T-helper 1 cell treated with Interleukin-12 subunit alpha and Interleukin-12 subunit beta and Interleukin-4 antibody, amounts not matched to agents 30 μg/mL and 1 μg/mL, for 36 hours (primary cell): ENCODE results near the gene PDRG1.
"Not testable (repeated sequence)": the region's sequence is repeated elsewhere in the genome, so short reads cannot be mapped to it uniquely, and the experiment has no call there.

Experiments
- H3K27ac Mint-ChIP-seq: one replicate; pipeline ENCODE4 v1.8.0; 2021; ENCODE audit warnings: mild to moderate bottlenecking, mixed read lengths
- H3K27me3 Mint-ChIP-seq: one replicate; pipeline ENCODE4 v1.8.0; 2021; ENCODE audit warnings: low read depth, mixed read lengths
- H3K36me3 Mint-ChIP-seq: one replicate; pipeline ENCODE4 v1.8.0; 2021; ENCODE audit warnings: low read depth, mixed read lengths
- H3K4me1 Mint-ChIP-seq: one replicate; pipeline ENCODE4 v1.8.0; 2021; ENCODE audit warnings: low read depth, mixed read lengths
- H3K4me3 Mint-ChIP-seq: one replicate; pipeline ENCODE4 v1.8.0; 2021; ENCODE audit warnings: mild to moderate bottlenecking, moderate library complexity, mixed read lengths
- H3K9me3 Mint-ChIP-seq: one replicate; pipeline ENCODE4 v1.8.0; 2021; ENCODE audit warnings: mixed read lengths

PDRG1 gene

DNA sequence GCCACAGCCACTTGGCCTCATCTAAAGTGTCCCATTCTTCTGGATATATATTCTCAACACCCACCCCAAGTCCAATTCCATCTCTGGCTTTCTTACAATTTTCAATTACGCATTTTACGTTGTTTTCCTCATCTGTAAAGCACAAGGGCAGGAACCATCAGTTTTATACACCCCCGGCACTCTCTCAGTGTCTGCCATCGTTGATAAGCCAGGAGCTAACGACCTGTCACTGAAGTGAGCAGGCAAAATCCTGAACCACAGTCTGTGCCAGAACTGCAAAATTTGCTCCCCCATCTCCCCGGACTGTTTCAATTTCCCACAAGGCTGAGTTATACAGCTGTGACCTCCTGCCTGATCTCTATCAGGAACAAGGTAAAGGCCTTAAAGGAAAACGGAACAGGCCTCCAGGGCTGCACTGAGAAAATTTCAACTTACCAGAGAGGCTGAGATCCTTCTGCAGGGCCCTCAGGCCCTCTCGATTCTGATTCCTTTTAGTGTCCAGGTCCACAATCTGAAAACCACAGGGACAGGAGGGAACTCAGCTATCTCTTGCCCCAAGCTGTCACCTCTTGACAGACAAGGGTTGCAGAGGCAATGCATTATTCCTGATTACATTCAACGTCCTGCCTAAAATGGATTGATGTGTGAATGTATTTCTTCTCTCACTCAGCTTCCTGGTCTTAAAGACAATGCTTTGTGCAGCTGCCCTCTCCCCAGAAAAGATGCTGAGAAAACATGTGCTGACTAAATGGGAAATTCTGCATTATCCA is 1.8 kb downstream of the PDRG1 start:
- Mint-ChIP-seq H3K4me1 (peaks cover 21% of the 10 kb centered on the region), H3K36me3 (peaks cover 33% of the 10 kb centered on the region), H3K4me3 (peak overlapping the region; percentile 98), H3K27ac (no peak overlapping the region), H3K27me3 (no peaks in the 10 kb centered on the region), H3K9me3 (no peaks in the 10 kb centered on the region)

DNA sequence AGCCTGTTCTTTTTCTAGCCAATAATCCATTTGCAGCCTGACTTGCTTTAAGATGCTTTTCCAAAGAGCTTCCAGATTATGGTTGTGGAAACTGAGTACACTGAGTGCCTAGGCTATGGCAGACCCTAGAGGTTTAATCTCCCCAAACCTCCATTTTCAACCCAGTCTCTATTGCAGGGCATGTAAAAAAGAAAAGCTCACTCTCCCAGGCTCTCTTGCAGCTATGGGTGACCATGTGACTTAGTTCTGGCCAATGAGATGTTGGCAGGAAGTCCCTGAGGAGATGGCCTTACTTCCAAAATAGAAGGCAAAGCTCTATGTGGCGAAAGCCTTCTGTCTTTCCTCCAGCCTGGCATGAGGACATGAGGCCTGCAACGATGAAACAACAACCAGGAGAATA is 3.8 kb downstream of the PDRG1 start:
- Mint-ChIP-seq H3K9me3 (no peaks in the 10 kb centered on the region), H3K4me1 (peaks cover 21% of the 10 kb centered on the region), H3K27ac (no peak overlapping the region), H3K36me3 (peaks cover 33% of the 10 kb centered on the region), H3K27me3 (no peaks in the 10 kb centered on the region), H3K4me3 (no peak overlapping the region)

DNA sequence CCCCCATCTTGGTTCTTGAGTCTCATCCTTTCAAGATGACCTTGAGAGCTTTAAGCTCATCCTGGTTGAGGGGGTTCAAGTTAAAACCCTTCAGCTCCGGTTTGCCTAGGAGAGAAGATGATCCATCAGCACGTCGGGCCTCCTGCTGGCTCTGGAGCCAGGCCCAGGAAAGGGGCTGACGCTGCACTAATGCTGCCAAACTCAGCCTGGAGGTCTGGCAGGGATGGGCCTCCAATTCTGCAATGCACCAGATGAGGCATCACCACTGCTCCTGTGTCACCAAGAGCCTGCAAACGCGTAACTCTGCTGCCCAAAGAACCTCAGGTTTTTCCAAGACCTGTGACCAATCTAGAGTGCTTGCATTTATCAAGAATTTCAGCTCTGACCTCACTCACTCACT is 6.1 kb downstream of the PDRG1 start:
- Mint-ChIP-seq H3K27me3 (no peaks in the 10 kb centered on the region), H3K27ac (no peak overlapping the region), H3K9me3 (no peaks in the 10 kb centered on the region), H3K36me3 (peaks cover 25% of the 10 kb centered on the region), H3K4me3 (no peak overlapping the region), H3K4me1 (peaks cover 11% of the 10 kb centered on the region)

DNA sequence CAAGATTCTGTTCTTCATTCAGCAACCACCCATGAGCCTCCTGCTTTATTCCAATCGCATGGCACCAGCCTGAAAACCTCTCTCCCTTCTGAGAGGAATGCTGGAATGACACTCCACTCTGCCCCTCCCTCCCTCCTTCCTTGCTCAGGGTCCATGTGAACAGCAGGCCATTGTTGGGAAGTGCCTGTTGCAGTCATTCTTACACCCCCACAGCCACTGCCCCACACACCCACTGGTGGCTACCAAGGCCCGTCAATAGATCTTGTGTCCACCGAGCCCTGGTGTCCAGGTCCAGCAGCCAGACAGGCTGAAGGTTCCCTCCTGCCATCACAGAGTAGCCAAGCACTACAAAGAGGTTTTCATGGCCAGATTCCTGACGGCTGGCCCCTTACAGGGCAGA is 6.5 kb downstream of the PDRG1 start:
- Mint-ChIP-seq H3K4me1 (peaks cover 8% of the 10 kb centered on the region), H3K9me3 (no peaks in the 10 kb centered on the region), H3K36me3 (peaks cover 25% of the 10 kb centered on the region), H3K27ac (no peak overlapping the region), H3K27me3 (no peaks in the 10 kb centered on the region), H3K4me3 (no peak overlapping the region)

DNA sequence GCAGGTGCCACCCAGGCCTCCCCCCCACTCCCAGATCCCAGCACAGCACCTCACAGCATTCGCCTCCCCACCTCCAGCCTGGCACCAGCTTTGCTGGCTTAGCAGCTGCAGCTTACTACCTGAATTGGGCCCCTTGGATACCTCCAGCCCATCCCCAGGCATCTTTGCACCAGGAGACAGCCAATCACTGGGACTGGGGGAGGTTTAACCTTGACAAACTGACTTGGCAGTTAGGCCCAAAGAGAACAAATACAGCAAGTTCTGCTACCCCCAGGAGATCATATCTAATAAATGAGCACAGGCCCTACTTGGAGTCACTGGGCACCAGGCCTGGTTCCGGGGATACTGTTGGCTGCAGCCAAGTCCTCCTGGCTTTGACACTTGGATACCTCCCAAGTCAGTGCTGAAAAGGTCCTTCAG is 8.8 kb downstream of the PDRG1 start:
- Mint-ChIP-seq H3K4me3 (no peak overlapping the region), H3K36me3 (peaks cover 8% of the 10 kb centered on the region), H3K9me3 (no peaks in the 10 kb centered on the region), H3K4me1 (no peaks in the 10 kb centered on the region), H3K27me3 (no peaks in the 10 kb centered on the region), H3K27ac (no peak overlapping the region)

GRCh38 chr20:31939661-31940060 is 12.2 kb downstream of the PDRG1 start:
- H3K36me3 Mint-ChIP-seq, result no peaks in the 10 kb centered on the region
- H3K4me3 Mint-ChIP-seq, result no peak overlapping the region
- H3K4me1 Mint-ChIP-seq, result no peaks in the 10 kb centered on the region
- H3K27ac Mint-ChIP-seq, result no peak overlapping the region
- H3K9me3 Mint-ChIP-seq, result no peaks in the 10 kb centered on the region
- no peaks in the 10 kb centered on the region for H3K27me3 Mint-ChIP-seq

GRCh38 chr20:31937820-31938219 is 14.0 kb downstream of the PDRG1 start:
- Mint-ChIP-seq H3K27me3 (no peaks in the 10 kb centered on the region), H3K4me1 (no peaks in the 10 kb centered on the region), H3K4me3 (no peak overlapping the region), H3K27ac (no peak overlapping the region), H3K9me3 (no peaks in the 10 kb centered on the region), H3K36me3 (no peaks in the 10 kb centered on the region)

DNA sequence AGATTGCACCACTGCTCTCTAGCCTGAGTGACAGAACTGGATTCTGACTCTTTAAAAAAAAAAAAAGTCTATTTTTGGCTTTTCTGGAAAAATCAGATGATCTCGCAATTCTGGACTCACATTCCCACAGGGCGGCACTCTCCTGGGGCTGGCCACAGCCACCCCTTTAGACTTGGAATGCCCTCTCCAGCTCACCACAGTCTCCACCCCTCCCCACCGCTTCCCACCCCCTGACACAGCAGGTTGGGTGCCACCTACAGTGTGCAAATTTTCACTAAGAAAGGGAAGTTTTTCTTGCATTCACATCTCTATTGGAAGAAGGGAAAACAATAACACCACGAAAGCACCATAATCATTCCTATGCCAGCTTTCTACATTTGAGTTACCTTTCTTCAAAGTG is 15.4 kb downstream of the PDRG1 start:
- Mint-ChIP-seq H3K36me3 (no peaks in the 10 kb centered on the region), H3K4me3 (no peak overlapping the region), H3K27me3 (peaks cover 2% of the 10 kb centered on the region), H3K9me3 (no peaks in the 10 kb centered on the region), H3K27ac (no peak overlapping the region), H3K4me1 (no peaks in the 10 kb centered on the region)

GRCh38 chr20:31934968-31935764 is 16.7 kb downstream of the PDRG1 start:
- Mint-ChIP-seq H3K4me1 (no peaks in the 10 kb centered on the region), H3K4me3 (no peak overlapping the region), H3K27me3 (peaks cover 10% of the 10 kb centered on the region), H3K27ac (no peak overlapping the region), H3K36me3 (no peaks in the 10 kb centered on the region), H3K9me3 (no peaks in the 10 kb centered on the region)

- Mint-ChIP-seq H3K4me1 (no peaks in the 10 kb centered on the region), H3K36me3 (no peaks in the 10 kb centered on the region), H3K27ac (no peak overlapping the region), H3K4me3 (no peak overlapping the region), H3K27me3 (peaks cover 10% of the 10 kb centered on the region), H3K9me3 (no peaks in the 10 kb centered on the region)
Observed at GRCh38 chr20:31934491-31934890, 17.4 kb downstream of the PDRG1 start.

DNA sequence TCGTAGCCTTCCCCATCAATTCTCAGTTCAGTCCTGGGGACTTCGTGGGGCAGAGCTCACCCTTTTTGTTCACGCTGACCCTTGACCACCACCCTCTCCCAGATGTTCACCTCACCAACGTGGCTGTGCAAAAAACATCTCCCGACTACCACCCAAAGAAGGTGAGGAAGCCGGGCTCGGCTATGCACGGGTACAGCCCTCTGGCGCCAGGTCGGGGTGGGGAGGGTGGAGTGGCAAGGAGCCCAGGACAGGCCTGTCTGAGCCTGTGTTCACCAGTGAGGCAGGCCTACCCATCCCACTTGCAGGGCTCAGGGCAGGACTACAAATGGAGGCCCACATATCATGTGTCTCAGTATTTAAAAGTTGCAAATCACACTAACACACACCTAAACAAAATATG is 18.1 kb downstream of the PDRG1 start:
- H3K9me3 Mint-ChIP-seq, result no peaks in the 10 kb centered on the region
- no peak overlapping the region for H3K27ac Mint-ChIP-seq
- H3K27me3 Mint-ChIP-seq, result peaks cover 10% of the 10 kb centered on the region
- no peaks in the 10 kb centered on the region for H3K4me1 Mint-ChIP-seq
- H3K36me3 Mint-ChIP-seq, result no peaks in the 10 kb centered on the region
- no peak overlapping the region for H3K4me3 Mint-ChIP-seq

- H3K4me3 Mint-ChIP-seq, result no peak overlapping the region
- H3K36me3 Mint-ChIP-seq, result no peaks in the 10 kb centered on the region
- peaks cover 10% of the 10 kb centered on the region for H3K27me3 Mint-ChIP-seq
- H3K9me3 Mint-ChIP-seq, result no peaks in the 10 kb centered on the region
- H3K27ac Mint-ChIP-seq, result no peak overlapping the region
- no peaks in the 10 kb centered on the region for H3K4me1 Mint-ChIP-seq
Observed at GRCh38 chr20:31930779-31931178, 21.1 kb downstream of the PDRG1 start.

DNA sequence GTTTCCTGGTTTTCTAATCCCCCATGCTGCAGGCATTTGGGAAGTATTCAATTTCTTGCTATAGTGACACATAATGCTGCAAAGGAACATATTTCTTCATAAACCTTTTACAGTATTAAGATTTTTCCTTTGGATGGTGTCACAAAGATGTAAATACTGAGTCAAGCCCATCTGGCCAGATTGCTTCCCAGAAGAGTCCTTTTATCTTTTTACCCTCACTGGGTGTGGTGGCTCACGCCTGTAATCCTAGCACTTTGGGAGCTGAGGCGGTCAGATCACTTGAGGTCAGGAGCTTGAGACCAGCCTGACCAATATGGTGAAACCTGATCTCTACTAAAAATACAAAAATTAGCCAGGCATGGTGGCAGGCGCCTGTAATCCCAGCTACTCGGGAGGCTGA is 22.2 kb downstream of the PDRG1 start:
- H3K27ac Mint-ChIP-seq, H3K4me3 Mint-ChIP-seq, H3K36me3 Mint-ChIP-seq, H3K9me3 Mint-ChIP-seq, H3K4me1 Mint-ChIP-seq: not testable (repeated sequence)
- peaks cover 10% of the 10 kb centered on the region for H3K27me3 Mint-ChIP-seq

GRCh38 chr20:31927627-31928159 is 24.2 kb downstream of the PDRG1 start:
- Mint-ChIP-seq H3K4me3 (no peak overlapping the region), H3K36me3 (no peaks in the 10 kb centered on the region), H3K27me3 (peaks cover 14% of the 10 kb centered on the region), H3K4me1 (no peaks in the 10 kb centered on the region), H3K9me3 (no peaks in the 10 kb centered on the region), H3K27ac (no peak overlapping the region)

DNA sequence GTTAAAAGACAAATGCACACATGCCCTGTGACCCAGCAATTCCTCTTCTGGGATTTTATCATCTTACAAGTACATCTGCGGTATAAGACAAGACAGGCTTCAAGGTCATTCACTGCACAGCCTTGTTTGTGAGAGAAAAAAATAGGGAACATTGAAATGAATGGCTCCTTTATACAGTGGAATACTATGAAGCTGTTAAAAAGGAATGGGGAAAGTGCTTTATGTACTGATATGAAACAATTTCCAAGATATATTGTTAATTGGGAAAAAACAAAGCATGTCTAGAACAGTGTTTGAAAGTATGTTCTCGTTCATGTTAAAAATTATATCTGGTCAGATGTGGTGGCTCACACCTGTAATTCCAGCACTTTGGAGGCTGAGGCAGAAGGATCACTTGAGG is 25.4 kb downstream of the PDRG1 start:
- Mint-ChIP-seq H3K27me3 (peaks cover 16% of the 10 kb centered on the region), H3K36me3 (no peaks in the 10 kb centered on the region)

More for the DNA sequence above, 25.4 kb downstream of the PDRG1 start:
- Mint-ChIP-seq H3K4me1 (no peaks in the 10 kb centered on the region), H3K9me3 (no peaks in the 10 kb centered on the region), H3K27ac (no peak overlapping the region), H3K4me3 (no peak overlapping the region)
